Endothelial cell (in vitro differentiated cells): ENCODE data around the gene TRIM66. TPM values are rescaled to one million over a fixed set of nuclear protein-coding genes. Genes with fewer than 3 reads are reported as not detected.
A peak's percentile ranks its signal among the peaks of the same experiment; 100 is the strongest.

Experiments
- DNase-seq: peaks from one replicate; pipeline ENCODE4 v3.0.0; 2021; ENCODE audit warnings: low spot score
- H3K27ac Mint-ChIP-seq: one replicate; pipeline ENCODE4 v1.8.0; 2021; ENCODE audit warnings: mixed read lengths, inconsistent platforms; ENCODE audit not compliant: unreplicated experiment
- H3K27me3 Mint-ChIP-seq: one replicate; pipeline ENCODE4 v1.8.0; 2021; ENCODE audit warnings: mild to moderate bottlenecking, moderate library complexity, mixed read lengths, inconsistent platforms; ENCODE audit not compliant: unreplicated experiment
- H3K36me3 Mint-ChIP-seq: one replicate; pipeline ENCODE4 v1.8.0; 2021; ENCODE audit warnings: mild to moderate bottlenecking, low read depth, mixed read lengths, inconsistent platforms; ENCODE audit not compliant: unreplicated experiment
- H3K4me1 Mint-ChIP-seq: one replicate; pipeline ENCODE4 v1.8.0; 2021; ENCODE audit warnings: mild to moderate bottlenecking, mixed read lengths, inconsistent platforms; ENCODE audit not compliant: unreplicated experiment
- H3K4me3 Mint-ChIP-seq: one replicate; pipeline ENCODE4 v1.8.0; 2021; ENCODE audit warnings: mild to moderate bottlenecking, mixed read lengths, inconsistent platforms; ENCODE audit not compliant: unreplicated experiment
- H3K9me3 Mint-ChIP-seq: one replicate; pipeline ENCODE4 v1.8.0; 2021; ENCODE audit warnings: mixed read lengths, inconsistent platforms; ENCODE audit not compliant: unreplicated experiment
- total RNA-seq: library from RNA; stranded (reverse); fragmentation: NEBNext Ultra II Directional; extraction: Animal tissue kit (Norgen Biotek cat#: 25700); gene quantifications from one replicate; pipeline ENCODE4 v1.2.1, GENCODE V29; 2021; ENCODE audit not compliant: unreplicated experiment
- TF ChIP-seq, protein P1 (sequence below): fragments of 200-600 bp; sonication (generic); IDR thresholded peaks from one replicate; pipeline ENCODE4 v1.5.0; 2021; ENCODE audit warnings: antibody characterized with exemption; ENCODE audit not compliant: unreplicated experiment

TRIM66 gene
- total RNA-seq, 1 donor from 2014 or later: 11.4 TPM

DNA sequence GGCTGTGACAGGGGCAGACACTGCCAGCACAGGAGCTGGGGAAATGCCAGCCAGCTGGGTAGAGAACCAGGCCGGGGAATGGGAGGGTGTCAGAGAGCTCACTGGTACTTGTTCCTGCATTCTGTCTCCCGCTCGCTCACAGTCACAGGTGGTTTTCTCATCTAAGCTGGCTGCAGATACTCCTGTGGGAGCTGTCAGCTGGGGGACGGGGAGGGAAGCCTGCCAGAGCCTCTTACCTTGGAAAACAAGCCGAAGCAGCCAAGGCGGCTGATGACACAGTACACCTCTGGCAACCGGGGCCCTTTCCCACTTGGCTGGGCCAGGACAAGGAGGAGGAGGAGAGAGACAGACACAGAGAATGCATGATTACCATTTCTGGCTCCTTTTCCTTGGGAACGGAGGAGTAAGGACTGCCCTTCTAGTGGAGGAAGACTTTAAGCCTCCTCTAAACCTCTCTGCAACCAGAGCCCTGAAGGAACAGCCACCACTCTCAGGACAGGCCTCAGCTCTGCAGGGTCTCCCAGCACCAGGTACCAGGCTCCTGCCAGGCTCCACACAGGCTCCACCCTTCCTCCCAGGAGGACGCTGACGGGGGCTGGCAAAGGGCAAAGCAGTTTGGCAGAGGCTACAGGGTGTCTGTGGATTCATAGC lies 25.2 kb upstream of the TRIM66 start:
- TF ChIP-seq, protein P1, sequence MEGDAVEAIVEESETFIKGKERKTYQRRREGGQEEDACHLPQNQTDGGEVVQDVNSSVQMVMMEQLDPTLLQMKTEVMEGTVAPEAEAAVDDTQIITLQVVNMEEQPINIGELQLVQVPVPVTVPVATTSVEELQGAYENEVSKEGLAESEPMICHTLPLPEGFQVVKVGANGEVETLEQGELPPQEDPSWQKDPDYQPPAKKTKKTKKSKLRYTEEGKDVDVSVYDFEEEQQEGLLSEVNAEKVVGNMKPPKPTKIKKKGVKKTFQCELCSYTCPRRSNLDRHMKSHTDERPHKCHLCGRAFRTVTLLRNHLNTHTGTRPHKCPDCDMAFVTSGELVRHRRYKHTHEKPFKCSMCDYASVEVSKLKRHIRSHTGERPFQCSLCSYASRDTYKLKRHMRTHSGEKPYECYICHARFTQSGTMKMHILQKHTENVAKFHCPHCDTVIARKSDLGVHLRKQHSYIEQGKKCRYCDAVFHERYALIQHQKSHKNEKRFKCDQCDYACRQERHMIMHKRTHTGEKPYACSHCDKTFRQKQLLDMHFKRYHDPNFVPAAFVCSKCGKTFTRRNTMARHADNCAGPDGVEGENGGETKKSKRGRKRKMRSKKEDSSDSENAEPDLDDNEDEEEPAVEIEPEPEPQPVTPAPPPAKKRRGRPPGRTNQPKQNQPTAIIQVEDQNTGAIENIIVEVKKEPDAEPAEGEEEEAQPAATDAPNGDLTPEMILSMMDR: no peak
- H3K27me3 Mint-ChIP-seq: peaks cover 18% of the 10 kb centered on the region
- no peak overlapping the region for H3K27ac Mint-ChIP-seq
- H3K4me1 Mint-ChIP-seq: peaks cover 36% of the 10 kb centered on the region
- DNase-seq: no peak
- H3K36me3 Mint-ChIP-seq: peaks cover 62% of the 10 kb centered on the region
- H3K4me3 Mint-ChIP-seq: no peak overlapping the region
- H3K9me3 Mint-ChIP-seq: no peaks in the 10 kb centered on the region

DNA sequence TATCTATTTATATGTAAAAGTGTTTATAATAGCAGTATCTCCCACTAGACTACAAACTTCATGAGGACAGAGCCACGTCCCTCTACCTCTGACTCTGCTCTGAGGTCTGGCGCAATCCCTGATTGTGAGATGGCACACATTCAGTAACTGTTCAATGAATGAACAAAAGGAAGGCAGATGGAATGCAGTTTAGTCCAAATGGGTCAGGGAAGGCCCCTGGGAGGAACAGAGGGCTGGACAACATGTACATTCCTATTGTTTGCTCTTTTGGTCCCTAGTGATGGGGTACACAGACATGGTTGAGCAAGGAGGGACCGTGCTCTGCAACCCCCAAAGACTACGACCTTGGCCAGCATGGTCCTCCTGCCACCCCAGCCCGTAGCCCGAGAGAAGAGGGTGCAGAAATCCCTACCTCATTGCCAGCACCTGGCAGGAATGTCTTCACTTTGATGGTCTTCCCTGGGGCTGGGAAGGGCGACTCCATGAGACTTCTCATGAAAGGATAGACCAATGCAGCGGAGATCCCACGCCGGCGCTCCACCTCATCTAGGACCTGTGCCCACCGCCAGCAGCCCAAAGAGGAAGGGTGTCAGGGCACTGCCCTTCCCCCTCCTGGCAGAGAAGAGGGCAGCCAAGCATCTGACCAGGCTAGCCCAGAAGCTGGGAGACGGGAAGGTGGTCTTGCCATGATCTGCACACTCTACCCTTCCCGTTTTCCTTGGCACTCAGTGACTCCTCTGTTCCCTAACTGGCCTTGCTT lies 24.4 kb upstream of the TRIM66 start:
- peak overlapping the region; percentile 73 for H3K27ac Mint-ChIP-seq
- H3K36me3 Mint-ChIP-seq: peaks cover 62% of the 10 kb centered on the region

DNA sequence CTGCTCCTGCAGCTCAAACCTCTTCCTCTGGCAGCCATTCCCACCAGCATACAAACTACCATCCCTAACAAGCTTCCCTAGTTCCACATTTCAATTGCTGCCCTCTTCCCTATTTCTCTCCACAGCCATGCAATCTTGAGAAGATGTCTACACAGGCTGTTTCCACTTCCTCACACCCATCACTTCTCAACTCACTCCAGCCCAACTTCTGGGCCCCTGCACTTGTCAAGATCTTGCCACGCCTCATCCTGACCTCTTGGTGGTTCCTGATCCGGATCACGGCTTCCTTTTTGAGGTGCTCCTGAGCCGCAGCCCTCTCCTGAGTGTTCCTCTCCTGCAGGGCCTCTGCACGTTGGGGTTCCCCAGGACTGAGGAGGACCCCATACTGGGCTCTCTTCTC lies 22.7 kb upstream of the TRIM66 start:
- no peak for DNase-seq
- H3K27me3 Mint-ChIP-seq: peaks cover 21% of the 10 kb centered on the region
- no peaks in the 10 kb centered on the region for H3K9me3 Mint-ChIP-seq
- no peak overlapping the region for H3K27ac Mint-ChIP-seq
- peaks cover 59% of the 10 kb centered on the region for H3K36me3 Mint-ChIP-seq
- TF ChIP-seq, protein P1: no peak
- H3K4me1 Mint-ChIP-seq: peaks cover 45% of the 10 kb centered on the region
- H3K4me3 Mint-ChIP-seq: peak overlapping the region; percentile 9

More for the DNA sequence above, 24.4 kb upstream of the TRIM66 start:
- no peaks in the 10 kb centered on the region for H3K9me3 Mint-ChIP-seq
- H3K27me3 Mint-ChIP-seq: peaks cover 19% of the 10 kb centered on the region
- TF ChIP-seq, protein P1: no peak
- peaks cover 38% of the 10 kb centered on the region for H3K4me1 Mint-ChIP-seq
- peak overlapping the region; percentile 79 for H3K4me3 Mint-ChIP-seq
- no peak for DNase-seq

DNA sequence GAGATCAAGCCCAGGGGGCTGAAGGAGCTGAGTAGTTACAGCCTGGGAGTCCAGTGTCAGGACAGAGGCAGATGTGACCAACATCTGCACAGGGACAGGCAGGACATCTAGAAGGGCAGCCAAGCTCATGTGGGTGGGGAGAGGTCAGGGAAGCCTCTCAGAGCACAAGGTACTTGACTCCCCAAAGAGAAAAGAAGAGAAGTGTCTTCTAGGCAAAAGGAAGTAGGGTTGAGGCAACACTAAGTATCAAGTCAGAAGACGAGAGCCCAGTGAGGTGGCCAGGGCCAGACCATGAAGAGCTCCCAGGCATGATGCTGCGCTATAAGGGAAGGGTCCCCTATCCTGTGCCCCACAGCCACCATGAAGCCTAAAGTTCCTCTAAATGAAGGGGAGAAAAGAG lies 21.7 kb upstream of the TRIM66 start:
- peaks cover 50% of the 10 kb centered on the region for H3K4me1 Mint-ChIP-seq
- no peak overlapping the region for H3K27ac Mint-ChIP-seq
- TF ChIP-seq, protein P1: no peak
- no peak for DNase-seq
- peak overlapping the region; percentile 44 for H3K4me3 Mint-ChIP-seq
- peaks cover 19% of the 10 kb centered on the region for H3K27me3 Mint-ChIP-seq
- H3K9me3 Mint-ChIP-seq: no peaks in the 10 kb centered on the region
- peaks cover 56% of the 10 kb centered on the region for H3K36me3 Mint-ChIP-seq

DNA sequence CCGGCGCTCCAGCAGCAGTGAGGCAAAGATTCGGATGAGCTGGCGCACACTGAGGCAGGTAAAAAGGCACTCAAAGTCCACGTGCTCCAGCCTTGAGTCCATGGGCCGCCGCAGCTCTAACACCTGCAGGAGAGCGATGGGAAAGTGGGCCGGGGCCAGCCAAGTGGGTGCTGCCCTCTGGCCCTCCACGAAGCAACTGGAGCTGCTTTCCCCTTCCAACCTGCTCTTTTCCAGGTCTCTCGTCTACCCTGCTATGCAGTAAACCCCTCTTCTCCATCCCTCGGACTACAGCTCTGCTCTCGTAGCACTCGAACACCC lies 20.1 kb upstream of the TRIM66 start:
- Mint-ChIP-seq H3K27ac (no peak overlapping the region), H3K36me3 (peaks cover 58% of the 10 kb centered on the region), H3K27me3 (peaks cover 21% of the 10 kb centered on the region)

More for the DNA sequence above, 20.1 kb upstream of the TRIM66 start:
- Mint-ChIP-seq H3K4me3 (no peak overlapping the region), H3K4me1 (peaks cover 57% of the 10 kb centered on the region), H3K9me3 (no peaks in the 10 kb centered on the region)
- no peak for DNase-seq
- TF ChIP-seq, protein P1: no peak
